IMR-90 (cell line): ENCODE measurements around the gene IRAK1. TPM values are rescaled to one million over a fixed set of nuclear protein-coding genes. Genes with fewer than 3 reads are reported as not detected.

Experiments used
- ATAC-seq: fragments of 200-7000 bp; cut with Tn5 transposase; 2 replicates; pipeline ENCODE4 v1.9.1; 2020; ENCODE audit warnings: low read depth, mild to moderate bottlenecking, moderate library complexity
- BruUV-seq: library from RNA; stranded (reverse); fragments of 400-500 nt; replicated peaks from 2 replicates; lab custom pipeline; 2021; lab: Mats Ljungman, UMichigan
- CTCF ChIA-PET: fragments of 300-600 bp; formaldehyde crosslinking; extraction: SDS; loops from one replicate; lab custom pipeline; 2021; ENCODE audit warnings: antibody characterized with exemption; lab: Yijun Ruan, JAX
- POLR2A ChIA-PET: fragments of 300-600 bp; sonication (Branson Sonifier 250); formaldehyde crosslinking; loops from one replicate; lab custom pipeline; 2022; ENCODE audit warnings: antibody characterized with exemption; ENCODE audit not compliant: unreplicated experiment; lab: Charles Lee
- DNase-seq: peaks from one replicate; pipeline ENCODE4 v3.0.0; 2013
- H2AFZ ChIP-seq: replicated peaks from 2 replicates; pipeline ENCODE3; 2013; ENCODE audit warnings: low read length, mild to moderate bottlenecking; ENCODE audit not compliant: poor library complexity
- H2AK5ac ChIP-seq: 2 replicates; pipeline ENCODE4 v1.6.1; 2013; ENCODE audit warnings: low read depth, low read length, inconsistent platforms
- H2AK9ac ChIP-seq: replicated peaks from 2 replicates; pipeline ENCODE3; 2013; ENCODE audit warnings: mild to moderate bottlenecking, low read depth, low read length, moderate library complexity; ENCODE audit not compliant: poor library complexity
- H2BK120ac ChIP-seq: 2 replicates; pipeline ENCODE4 v1.6.1; 2013; ENCODE audit warnings: low read depth, low read length, inconsistent platforms
- H2BK15ac ChIP-seq: 3 replicates; pipeline ENCODE4 v1.6.1; 2013; ENCODE audit warnings: low read depth, low read length, inconsistent platforms
- H2BK20ac ChIP-seq: 2 replicates; pipeline ENCODE4 v1.6.1; 2013; ENCODE audit warnings: low read depth, mild to moderate bottlenecking, inconsistent platforms, low read length, moderate library complexity
- H2BK5ac ChIP-seq: 2 replicates; pipeline ENCODE4 v1.6.1; 2013; ENCODE audit warnings: mild to moderate bottlenecking, low read depth, low read length, inconsistent platforms; ENCODE audit not compliant: poor library complexity, severe bottlenecking
- H3K14ac ChIP-seq: replicated peaks from 2 replicates; pipeline ENCODE4 v1.6.1; 2013; ENCODE audit warnings: low read depth, low read length, inconsistent platforms
- H3K18ac ChIP-seq: 2 replicates; pipeline ENCODE4 v1.6.1; 2013; ENCODE audit warnings: low read depth, low read length, control low read depth
- H3K23ac ChIP-seq: 2 replicates; pipeline ENCODE4 v1.6.1; 2013; ENCODE audit warnings: low read depth, low read length, inconsistent platforms
- H3K27ac ChIP-seq: 2 replicates; pipeline ENCODE4 v1.5.1; 2013; ENCODE audit warnings: mild to moderate bottlenecking, control low read depth, low read length; ENCODE audit not compliant: insufficient read depth
- H3K27me3 ChIP-seq: 2 replicates; pipeline ENCODE4 v1.6.1; 2013; ENCODE audit warnings: low read length; ENCODE audit not compliant: control insufficient read depth, insufficient read depth
- H3K36me3 ChIP-seq: 2 replicates; pipeline ENCODE4 v1.6.1; 2013; ENCODE audit warnings: low read length, mixed read lengths; ENCODE audit not compliant: control insufficient read depth, insufficient read depth
- H3K4ac ChIP-seq: 2 replicates; pipeline ENCODE4 v1.6.1; 2013; ENCODE audit warnings: low read depth, low read length, inconsistent platforms
- H3K4me1 ChIP-seq: 2 replicates; pipeline ENCODE4 v1.6.1; 2013; ENCODE audit warnings: low read length, mixed read lengths; ENCODE audit not compliant: control insufficient read depth, insufficient read depth
- H3K4me2 ChIP-seq: 2 replicates; pipeline ENCODE4 v1.6.1; 2013; ENCODE audit warnings: low read depth, mild to moderate bottlenecking, control low read depth, low read length, moderate library complexity
- H3K4me3 ChIP-seq: 2 replicates; pipeline ENCODE4 v1.5.1; 2013; ENCODE audit warnings: low read depth, mild to moderate bottlenecking, control low read depth, low read length, moderate library complexity; ENCODE audit not compliant: insufficient read depth
- H3K56ac ChIP-seq: 2 replicates; pipeline ENCODE4 v1.6.1; 2013; ENCODE audit warnings: low read length, inconsistent platforms; ENCODE audit not compliant: insufficient read depth; ENCODE audit errors: extremely low read depth
- H3K79me1 ChIP-seq, 2 experiments: 2 replicates each; pipeline ENCODE4 v1.6.1; 2013; ENCODE audit warnings: low read length in 2 of 2, inconsistent platforms in 1 of 2, low read depth in 1 of 2
- H3K9ac ChIP-seq: 2 replicates; pipeline ENCODE4 v1.6.1; 2013; ENCODE audit warnings: low read depth, low read length, control low read depth
- H3K9me1 ChIP-seq: 2 replicates; pipeline ENCODE4 v1.6.1; 2013; ENCODE audit warnings: low read length, inconsistent platforms; ENCODE audit not compliant: insufficient read depth
- H3K9me3 ChIP-seq: 2 replicates; pipeline ENCODE4 v1.6.1; 2013; ENCODE audit warnings: low read length; ENCODE audit not compliant: control insufficient read depth, insufficient read depth
- H4K20me1 ChIP-seq: 2 replicates; pipeline ENCODE4 v1.6.1; 2013; ENCODE audit warnings: low read length, inconsistent platforms; ENCODE audit not compliant: insufficient read depth
- H4K5ac ChIP-seq: 2 replicates; pipeline ENCODE4 v1.6.1; 2013; ENCODE audit warnings: mild to moderate bottlenecking, low read depth, low read length, control low read depth
- H4K8ac ChIP-seq, 2 experiments: 2 replicates each; pipeline ENCODE4 v1.6.1; 2013; ENCODE audit warnings: low read depth in 2 of 2, low read length in 2 of 2, control low read depth in 1 of 2, inconsistent platforms in 1 of 2
- H4K91ac ChIP-seq: 2 replicates; pipeline ENCODE4 v1.6.1; 2013; ENCODE audit warnings: low read depth, low read length, inconsistent platforms; ENCODE audit not compliant: insufficient read depth
- CEBPB ChIP-seq: IDR thresholded peaks from 2 replicates; pipeline ENCODE4 v1.6.1; 2012; ENCODE audit warnings: low read depth, low read length, improper control_type of control experiment
- CHD1 ChIP-seq: IDR thresholded peaks from 2 replicates; pipeline ENCODE4 v1.6.1; 2012; ENCODE audit warnings: low read depth, low read length, improper control_type of control experiment
- RAD21 ChIP-seq: IDR thresholded peaks from 2 replicates; pipeline ENCODE4 v1.6.1; 2012; ENCODE audit warnings: low read length, improper control_type of control experiment
- RCOR1 ChIP-seq: IDR thresholded peaks from 2 replicates; pipeline ENCODE4 v1.6.1; 2012; ENCODE audit warnings: mild to moderate bottlenecking, low read length, improper control_type of control experiment; ENCODE audit not compliant: insufficient replicate concordance
- WGBS, 2 experiments: methylation state at CpG; one replicate each; pipeline versions ENCODE4 v1.1.5 to v1.1.7; 2013; ENCODE audit warnings: missing lambda C conversion rate in 2 of 2; ENCODE audit not compliant: insufficient read length in 1 of 2; ENCODE audit errors: extremely low coverage in 2 of 2; 5-methylcytosine and 5-hydroxymethylcytosine counted together
- dilution Hi-C: fragments of 300-500 bp; cut with HindIII; formaldehyde crosslinking; loops from one replicate; pipeline ENCODE4 v1.14.3; 2018; ENCODE audit warnings: low sequenced_read_pairs; ENCODE audit not compliant: unreplicated experiment
- in situ Hi-C: fragments of 300-500 bp; cut with MboI; formaldehyde crosslinking; loops from 3 replicates; pipeline ENCODE4 v1.14.3; 2019; ENCODE audit warnings: low sequenced_read_pairs, inconsistent platforms, mixed read lengths
- intact Hi-C: fragments of 100-400 bp; cut with micrococcal nuclease; formaldehyde crosslinking; loops from 2 replicates; pipeline ENCODE4 v1.10.0; 2022
- polyA plus RNA-seq, 3 experiments: library from polyadenylated mRNA; depleted of rRNA; stranded (reverse); fragments of >200 nt; gene quantifications; 2 replicates each; pipeline ENCODE4 v1.2.3, GENCODE V29; 2012; ENCODE audit warnings: low replicate concordance in 1 of 3
- total RNA-seq: library from RNA; depleted of rRNA; stranded (reverse); fragments of >200 nt; gene quantifications from 2 replicates; pipeline ENCODE4 v1.2.3, GENCODE V29; 2012

IRAK1 gene
- total and polyA plus RNA-seq, 2 of the 4 experiments (the other 2 are of a cell fraction), result 33.3 to 50.2 TPM

GRCh38 chrX:154033848-154034247 lies 14.1 kb upstream of the IRAK1 start:
- BruUV-seq, result no TSS peak
- no peak overlapping the region for H3K18ac ChIP-seq
- no peak overlapping the region for H2AFZ ChIP-seq
- no peaks in the 10 kb centered on the region for H3K9me3 ChIP-seq
- H3K23ac ChIP-seq, result no peak overlapping the region
- H2AK9ac ChIP-seq, result no peak overlapping the region
- dilution Hi-C loops (no loop called here), intact Hi-C loops (no loop called here), in situ Hi-C loops (no loop called here)
- H4K5ac ChIP-seq, result no peak overlapping the region
- peaks cover 10% of the 10 kb centered on the region; the same call in 1 of the 2 replicates for H3K9me1 ChIP-seq
- peaks cover 12% of the 10 kb centered on the region for H3K36me3 ChIP-seq
- H3K4ac ChIP-seq, result no peak overlapping the region
- H4K20me1 ChIP-seq, result peaks cover 26% of the 10 kb centered on the region
- H3K4me3 ChIP-seq, result no peak overlapping the region
- ATAC-seq (no peak), DNase-seq (no peak)
- H4K91ac ChIP-seq, result no peak overlapping the region
- no peak overlapping the region for H3K4me2 ChIP-seq
- H3K79me1 ChIP-seq, result peaks cover 16 to 43% of the 10 kb centered on the region in 2 experiments; a peak in 3 of 4 replicates
- H2AK5ac ChIP-seq, result no peak overlapping the region
- H3K4me1 ChIP-seq, result peaks cover 3% of the 10 kb centered on the region
- ChIA-PET POLR2A (no interaction called here), CTCF (no interaction called here)
- no peak for TF ChIP-seq RAD21
- TF ChIP-seq CEBPB, result no peak
- no peak for TF ChIP-seq CHD1
- TF ChIP-seq RCOR1, result no peak
- no peak overlapping the region for H3K14ac ChIP-seq
- no peak overlapping the region for H3K27ac ChIP-seq
- no peak overlapping the region for H2BK5ac ChIP-seq
- no peak overlapping the region for H3K9ac ChIP-seq
- H4K8ac ChIP-seq, result no peak overlapping the region
- no peak overlapping the region for H2BK20ac ChIP-seq
- H3K27me3 ChIP-seq, result no peaks in the 10 kb centered on the region
- no CpG with 5 or more reads among the region's 2 CpGs for WGBS, 2 experiments
- no peak overlapping the region for H3K56ac ChIP-seq
- no peak overlapping the region for H2BK120ac ChIP-seq
- no peak overlapping the region for H2BK15ac ChIP-seq
